Breast epithelium (tissue), 3 donors: ENCODE data around the gene SDK2.

Experiments used
- POLR2A ChIP-seq: fragments of 450-650 bp; IDR thresholded peaks from one replicate; pipeline ENCODE4 v1.6.1; 2016; ENCODE audit warnings: antibody characterized with exemption, mild to moderate bottlenecking, moderate library complexity
- POLR2AphosphoS5 ChIP-seq, 3 donors: sonication (generic); formaldehyde crosslinking; IDR thresholded peaks; one replicate each; pipeline ENCODE4 v1.6.1; 2017; ENCODE audit warnings: antibody characterized with exemption in 3 of 3

- TF ChIP-seq POLR2AphosphoS5 (IDR thresholded peaks at IDR 0.05) (no peak), POLR2A (no peak)
Measured at GRCh38 chr17:73493956-73494926, 150.0 kb downstream of the SDK2 start.
